SIG-M5 treated with dmso at 0.1 percent for 504 hours (cell line): ENCODE measurements around the gene RAB34.

ENCODE experiments used
- DNase-seq: peaks from one replicate; lab custom pipeline; 2025; ENCODE audit not compliant: unreplicated experiment; lab: John Stamatoyannopoulos, UW

The RAB34 gene

DNA sequence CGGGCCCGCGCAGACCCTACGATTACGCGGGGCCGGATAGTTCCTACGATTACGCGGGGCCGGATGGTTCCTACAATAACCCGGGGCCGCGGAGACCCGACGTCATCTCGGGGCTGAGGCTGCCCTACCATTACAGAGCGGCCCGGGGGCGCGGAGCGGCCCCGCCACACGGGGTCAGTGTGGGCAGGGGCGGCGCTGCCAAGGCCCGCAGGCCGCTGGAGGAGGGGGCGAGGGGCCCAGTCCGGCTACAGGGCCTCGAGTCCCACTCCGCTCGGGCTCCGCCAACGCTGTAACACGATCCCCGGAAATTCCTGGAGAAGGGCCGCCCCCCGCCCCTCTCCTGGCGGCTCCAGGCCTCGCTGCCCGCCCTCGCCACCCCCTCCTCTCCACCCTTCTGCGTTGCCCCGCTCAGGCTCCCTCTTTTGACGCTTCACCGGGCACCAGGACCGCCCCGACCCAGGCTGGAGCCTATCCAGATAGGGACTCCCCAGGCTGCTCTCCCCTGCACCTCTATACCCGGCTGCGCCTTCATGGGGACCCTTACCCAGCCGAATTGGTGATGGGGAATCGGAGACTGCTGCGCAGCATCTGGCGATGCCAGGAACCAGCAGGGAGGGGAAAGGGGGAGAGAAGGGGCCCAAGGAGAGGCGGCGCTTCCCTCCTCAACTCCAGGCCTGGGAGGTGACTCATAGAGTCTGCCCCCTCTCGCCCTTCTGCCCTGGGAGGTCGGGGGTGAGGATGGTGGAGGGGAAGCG lies at the start of gene RAB34:
RAB34 (minus strand) TSS at position 291 of the 755 bp plus-strand sequence. CDS start 602 bp downstream, outside the sequence.
- peak; percentile 23 for DNase-seq

DNA sequence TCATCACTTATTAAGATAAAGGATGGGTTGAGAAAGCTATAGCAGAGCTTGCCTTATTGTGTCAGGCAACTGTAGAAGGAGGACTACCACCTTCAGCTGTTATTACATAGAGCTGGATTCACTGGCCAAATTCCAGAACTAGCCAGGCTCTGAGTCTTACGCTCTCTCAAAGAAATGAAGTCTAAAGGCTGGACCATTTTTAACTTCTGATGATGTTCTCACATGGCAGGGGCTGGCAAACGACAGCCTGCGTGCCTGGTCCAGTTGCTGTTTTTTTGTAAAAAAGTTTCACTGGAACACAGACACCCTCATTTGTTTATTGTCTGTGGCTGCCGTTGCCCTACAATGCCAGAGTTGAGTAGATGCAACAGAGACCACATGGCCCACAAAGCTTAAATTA lies 47.4 kb upstream of the RAB34 start:
- DNase-seq, result no peak

GRCh38 chr17:28763804-28764266 lies 46.2 kb upstream of the RAB34 start:
- peak; percentile 60 for DNase-seq

GRCh38 chr17:28763137-28763799 lies 45.6 kb upstream of the RAB34 start:
- DNase-seq, result no peak

- peak; percentile 57 for DNase-seq
Measured at GRCh38 chr17:28760601-28761562, 43.2 kb upstream of the RAB34 start.

DNA sequence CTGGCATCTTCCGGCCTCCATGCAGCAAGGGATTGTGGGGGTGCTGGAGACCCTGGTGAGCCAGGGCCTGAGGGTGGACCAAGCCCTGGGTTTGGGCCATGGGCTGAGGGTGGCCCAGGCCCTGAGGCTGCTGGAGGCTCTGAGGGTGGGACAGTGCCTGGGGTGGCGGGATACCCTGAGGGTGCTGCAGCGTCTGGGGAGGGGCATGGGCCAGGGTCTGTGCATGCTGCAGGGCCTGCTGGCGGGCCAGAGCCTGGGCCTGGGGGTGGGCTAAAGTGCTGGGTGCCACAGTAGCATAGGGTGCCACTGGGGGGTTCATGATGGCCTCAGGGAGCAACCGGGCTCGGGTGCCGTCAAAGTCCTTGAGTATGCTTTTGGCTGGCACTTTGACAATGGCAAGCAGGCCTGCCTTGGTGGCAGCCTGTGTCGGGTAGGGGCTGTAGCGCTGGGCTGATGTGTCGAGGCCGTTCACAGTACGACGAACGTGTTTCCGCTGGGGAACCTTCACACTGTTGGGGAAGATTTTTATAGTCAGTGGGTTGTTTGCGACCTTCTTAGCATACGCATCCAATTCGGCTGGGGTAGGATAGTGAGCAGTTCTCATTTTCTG lies 41.7 kb upstream of the RAB34 start:
- no peak for DNase-seq

GRCh38 chr17:28758411-28759121 lies 40.9 kb upstream of the RAB34 start:
- no peak for DNase-seq

DNA sequence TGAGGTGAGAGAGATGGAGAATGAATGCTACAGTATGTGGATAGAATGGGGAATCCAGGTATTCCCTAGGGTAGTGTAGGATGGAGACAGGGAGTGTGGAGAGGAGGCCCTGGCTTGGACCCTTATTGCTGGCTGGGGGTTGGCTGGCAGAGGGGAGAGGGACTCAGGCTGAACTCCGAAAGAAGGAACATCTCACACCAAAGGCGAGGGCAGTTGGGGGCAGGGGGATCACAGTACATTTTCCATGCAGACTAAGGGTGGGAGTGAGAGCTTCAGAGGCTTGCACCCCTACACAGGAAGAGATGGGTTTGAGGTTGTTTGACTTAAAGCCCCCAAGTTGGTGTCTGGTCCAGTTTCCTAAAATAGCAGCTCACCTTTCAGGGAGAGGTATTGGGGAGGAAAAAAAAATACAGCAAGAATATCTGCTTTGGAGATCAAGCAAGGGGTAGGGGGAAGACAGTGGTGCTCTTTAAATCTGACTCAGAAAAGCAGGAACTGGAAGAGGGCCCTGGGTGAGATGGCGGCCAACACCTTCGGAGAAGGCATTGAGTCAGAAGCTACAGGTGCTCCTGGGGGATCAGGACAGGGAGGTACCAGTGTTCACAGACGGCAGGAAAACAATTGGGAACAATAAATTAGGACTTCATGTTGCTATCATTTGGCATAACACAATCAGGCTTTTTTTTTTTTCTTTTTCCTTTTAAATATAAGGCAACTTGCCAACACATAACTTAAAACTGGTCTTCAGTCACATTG lies 38.6 kb upstream of the RAB34 start:
- DNase-seq, result no peak

- no peak for DNase-seq
Measured at GRCh38 chr17:28755486-28755885, 37.8 kb upstream of the RAB34 start.

- no peak for DNase-seq
Measured at GRCh38 chr17:28751600-28752366, 34.1 kb upstream of the RAB34 start.

DNA sequence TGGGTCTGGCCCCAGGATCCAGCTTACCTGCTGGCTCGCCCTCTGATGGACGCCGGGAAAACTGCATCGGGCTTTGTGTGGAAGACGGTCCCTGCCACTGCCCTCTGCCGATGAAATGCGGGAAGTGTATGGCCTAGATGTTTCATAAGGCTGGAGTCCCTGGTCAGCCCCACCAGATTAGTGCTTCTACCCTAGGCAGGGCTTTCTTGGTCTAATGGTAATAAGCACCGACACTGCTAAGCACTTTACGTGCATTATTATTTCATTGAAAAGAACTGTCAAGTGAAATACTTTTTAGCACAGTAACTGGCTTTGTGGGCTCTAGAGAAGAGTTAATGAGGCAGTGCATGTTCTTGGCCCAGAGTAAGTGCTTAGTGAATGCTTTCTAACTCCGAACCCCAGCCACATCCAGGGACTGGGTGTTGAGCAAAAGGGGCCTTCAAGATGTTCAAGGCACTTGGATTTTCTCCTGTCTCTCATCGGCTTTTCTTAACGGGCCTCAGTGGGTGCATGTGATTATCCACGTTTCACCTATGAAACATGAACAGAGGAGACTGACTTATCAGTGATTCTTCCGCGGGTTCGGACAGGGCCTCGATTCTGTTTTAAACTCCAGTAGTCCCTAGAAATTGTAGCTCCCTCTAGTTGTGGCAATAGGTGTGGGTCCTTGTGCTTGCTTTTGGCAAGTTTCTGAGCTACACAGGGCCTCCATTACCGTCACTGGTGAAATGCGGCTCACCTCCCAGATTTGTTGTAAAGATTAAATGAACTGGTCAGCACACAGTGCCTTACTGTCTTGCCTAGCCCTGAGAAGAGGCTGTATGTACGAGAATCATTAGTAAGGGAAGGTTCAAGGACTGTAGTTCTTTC lies 32.7 kb upstream of the RAB34 start:
- peak; percentile 92 for DNase-seq

GRCh38 chr17:28749516-28750177 lies 32.0 kb upstream of the RAB34 start:
- DNase-seq, result no peak

- no peak for DNase-seq
Measured at GRCh38 chr17:28748852-28749515, 31.3 kb upstream of the RAB34 start.

- no peak for DNase-seq
Measured at GRCh38 chr17:28747801-28748750, 30.4 kb upstream of the RAB34 start.

DNA sequence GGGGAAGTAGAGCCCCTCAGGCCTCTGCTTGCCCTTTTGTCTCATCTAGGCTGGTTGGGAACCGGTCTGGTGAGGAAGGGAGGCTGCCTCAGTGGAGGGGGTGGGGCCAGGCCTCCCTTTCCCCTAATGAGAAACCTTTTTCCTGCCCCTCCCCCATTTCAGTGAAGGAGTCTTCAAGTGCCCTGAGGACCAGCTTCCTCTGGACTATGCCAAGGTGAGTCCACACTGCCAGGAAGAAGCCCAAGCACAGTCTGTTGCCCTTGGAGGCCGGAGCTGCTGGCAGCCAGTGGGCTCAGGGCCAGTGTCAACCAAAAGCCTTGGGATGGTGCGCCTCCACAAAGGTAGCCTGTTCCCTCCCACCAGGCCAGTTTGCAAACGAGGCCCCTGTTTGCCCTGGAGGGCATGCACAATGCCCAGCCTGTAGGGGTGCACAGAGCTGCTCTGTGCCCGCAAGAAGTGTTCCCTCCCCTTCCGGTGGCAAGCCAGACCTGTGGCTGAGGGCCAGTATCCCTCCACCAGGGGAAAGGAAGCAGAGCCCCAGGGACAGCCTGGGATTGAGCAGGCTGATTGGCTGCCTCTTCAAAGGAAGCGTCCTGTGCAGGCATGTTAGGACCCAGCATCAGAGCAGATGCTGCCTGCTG lies 29.5 kb upstream of the RAB34 start:
- no peak for DNase-seq
